H9 (cell line): Measurements from ENCODE around the gene CRACDL. TPM values are rescaled to one million over a fixed set of nuclear protein-coding genes. Genes with fewer than 3 reads are reported as not detected.
A peak's percentile ranks its signal among the peaks of the same experiment; 100 is the strongest.

Source experiments
- DNase-seq: peaks from one replicate; pipeline ENCODE4 v3.0.0-alpha.2; 2017
- H2AFZ ChIP-seq: one replicate; pipeline ENCODE4 v1.6.1; 2013; ENCODE audit warnings: mild to moderate bottlenecking, low read length, control low read depth, moderate library complexity
- H2AK5ac ChIP-seq: 2 replicates; pipeline ENCODE4 v1.6.1; 2013; ENCODE audit warnings: low read length, control low read depth, mixed read lengths; ENCODE audit not compliant: insufficient read length
- H2BK120ac ChIP-seq: one replicate; pipeline ENCODE4 v1.6.1; 2013; ENCODE audit warnings: low read depth, mild to moderate bottlenecking, low read length, control low read depth, inconsistent platforms; ENCODE audit not compliant: poor library complexity, severe bottlenecking
- H2BK12ac ChIP-seq: 2 replicates; pipeline ENCODE4 v1.6.1; 2013; ENCODE audit warnings: low read length, control low read depth, mixed read lengths, low read depth; ENCODE audit not compliant: insufficient read length
- H2BK15ac ChIP-seq: 2 replicates; pipeline ENCODE4 v1.6.1; 2013; ENCODE audit warnings: low read depth, low read length, control low read depth
- H2BK20ac ChIP-seq: one replicate; pipeline ENCODE4 v1.6.1; 2013; ENCODE audit warnings: low read depth, mild to moderate bottlenecking, low read length, control low read depth, inconsistent platforms; ENCODE audit not compliant: poor library complexity, severe bottlenecking
- H2BK5ac ChIP-seq: 2 replicates; pipeline ENCODE4 v1.6.1; 2013; ENCODE audit warnings: low read length, control low read depth, mixed read lengths; ENCODE audit not compliant: insufficient read length
- H3K14ac ChIP-seq: 2 replicates; pipeline ENCODE4 v1.6.1; 2013; ENCODE audit warnings: low read length, control low read depth; ENCODE audit not compliant: insufficient read depth
- H3K18ac ChIP-seq: 2 replicates; pipeline ENCODE4 v1.6.1; 2013; ENCODE audit warnings: low read depth, mild to moderate bottlenecking, mixed read lengths, low read length, control low read depth; ENCODE audit not compliant: insufficient read length
- H3K23ac ChIP-seq: 2 replicates; pipeline ENCODE4 v1.6.1; 2013; ENCODE audit warnings: low read length, control low read depth, mixed read lengths, low read depth; ENCODE audit not compliant: insufficient read length
- H3K23me2 ChIP-seq: 2 replicates; pipeline ENCODE4 v1.6.1; 2013; ENCODE audit warnings: low read depth, mild to moderate bottlenecking, mixed read lengths, low read length, control low read depth; ENCODE audit not compliant: insufficient read length, poor library complexity, severe bottlenecking
- H3K27ac ChIP-seq: 2 replicates; pipeline ENCODE4 v1.5.1; 2013; ENCODE audit warnings: low read length, control low read depth, mixed read lengths, low read depth; ENCODE audit not compliant: insufficient read length
- H3K27me3 ChIP-seq: 2 replicates; pipeline ENCODE4 v1.6.1; 2013; ENCODE audit warnings: low read length, control low read depth, inconsistent platforms; ENCODE audit not compliant: insufficient read depth
- H3K4ac ChIP-seq: 2 replicates; pipeline ENCODE4 v1.6.1; 2013; ENCODE audit warnings: low read depth, mild to moderate bottlenecking, control low read depth, inconsistent platforms, low read length, moderate library complexity
- H3K4me1 ChIP-seq: 2 replicates; pipeline ENCODE4 v1.6.1; 2013; ENCODE audit warnings: low read length, control low read depth, inconsistent platforms; ENCODE audit not compliant: insufficient read depth
- H3K4me2 ChIP-seq: 2 replicates; pipeline ENCODE4 v1.6.1; 2013; ENCODE audit warnings: low read length, control low read depth, mixed read lengths; ENCODE audit not compliant: insufficient read length, insufficient read depth
- H3K56ac ChIP-seq: 2 replicates; pipeline ENCODE4 v1.6.1; 2013; ENCODE audit warnings: low read depth, mild to moderate bottlenecking, mixed read lengths, low read length, control low read depth; ENCODE audit not compliant: insufficient read length
- H3K79me1 ChIP-seq: 2 replicates; pipeline ENCODE4 v1.6.1; 2013; ENCODE audit warnings: low read depth, mild to moderate bottlenecking, moderate library complexity, low read length, control low read depth, inconsistent platforms; ENCODE audit not compliant: insufficient read depth, poor library complexity, severe bottlenecking
- H3K79me2 ChIP-seq: 2 replicates; pipeline ENCODE4 v1.6.1; 2013; ENCODE audit warnings: low read length, control low read depth, inconsistent platforms; ENCODE audit not compliant: insufficient read depth
- H3K9ac ChIP-seq: 2 replicates; pipeline ENCODE4 v1.6.1; 2013; ENCODE audit warnings: low read length, control low read depth, mixed read lengths; ENCODE audit not compliant: insufficient read length; ENCODE audit errors: extremely low read depth
- H3K9me3 ChIP-seq: one replicate; pipeline ENCODE4 v1.6.1; 2013; ENCODE audit warnings: low read depth, low read length, inconsistent platforms; ENCODE audit not compliant: control insufficient read depth
- H3T11ph ChIP-seq: one replicate; pipeline ENCODE4 v1.6.1; 2013; ENCODE audit warnings: mild to moderate bottlenecking, low read length, control low read depth, inconsistent platforms
- H4K20me1 ChIP-seq: one replicate; pipeline ENCODE4 v1.6.1; 2013; ENCODE audit not compliant: control insufficient read depth, insufficient read length, insufficient read depth
- H4K5ac ChIP-seq: 2 replicates; pipeline ENCODE4 v1.6.1; 2013; ENCODE audit warnings: low read depth, mild to moderate bottlenecking, mixed read lengths, low read length, control low read depth; ENCODE audit not compliant: insufficient read length
- H4K8ac ChIP-seq: replicated peaks from 2 replicates; pipeline ENCODE4 v1.6.1; 2013; ENCODE audit warnings: low read length, control low read depth, mixed read lengths, low read depth; ENCODE audit not compliant: insufficient read length
- H4K91ac ChIP-seq: 2 replicates; pipeline ENCODE4 v1.6.1; 2013; ENCODE audit warnings: low read depth, mild to moderate bottlenecking, moderate library complexity, mixed read lengths, low read length, control low read depth; ENCODE audit not compliant: insufficient read length
- H3K27ac Mint-ChIP-seq, 3 experiments: 2 replicates in 2 of 3; 3 replicates in 1 of 3; pipeline ENCODE4 v1.8.0; 2020 to 2021; ENCODE audit warnings: mixed read lengths in 3 of 3, mild to moderate bottlenecking in 1 of 3, moderate library complexity in 1 of 3
- H3K27me3 Mint-ChIP-seq: 2 replicates; pipeline ENCODE4 v1.8.0; 2021; ENCODE audit warnings: low read depth, mild to moderate bottlenecking, moderate library complexity, mixed read lengths
- H3K36me3 Mint-ChIP-seq, 3 experiments: 2 replicates in 2 of 3; 3 replicates in 1 of 3; pipeline ENCODE4 v1.8.0; 2020 to 2021; ENCODE audit warnings: low read depth in 3 of 3, mixed read lengths in 3 of 3; ENCODE audit not compliant: insufficient read depth in 1 of 3
- H3K4me1 Mint-ChIP-seq, 2 experiments: 2 replicates each; pipeline ENCODE4 v1.8.0; 2020; ENCODE audit warnings: mixed read lengths in 2 of 2
- H3K4me3 Mint-ChIP-seq, 2 experiments: 2 replicates in 1 of 2; 3 replicates in 1 of 2; pipeline ENCODE4 v1.8.0; 2020 to 2021; ENCODE audit warnings: mild to moderate bottlenecking in 2 of 2, mixed read lengths in 2 of 2, moderate library complexity in 1 of 2
- H3K9me3 Mint-ChIP-seq, 2 experiments: 2 replicates in 1 of 2; 3 replicates in 1 of 2; pipeline ENCODE4 v1.8.0; 2020; ENCODE audit warnings: mild to moderate bottlenecking in 2 of 2, mixed read lengths in 2 of 2, moderate library complexity in 1 of 2
- CTCF ChIP-seq: fragments of 200-600 bp; sonication (generic); conservative IDR thresholded peaks from 3 replicates; pipeline ENCODE4 v1.8.0; 2021; ENCODE audit warnings: antibody characterized with exemption, mild to moderate bottlenecking
- WGBS: extraction: QIAGEN DNeasy Blood & Tissue Kit; methylation state at CpG from one replicate; pipeline ENCODE4 v1.1.7; 2013; ENCODE audit warnings: missing lambda C conversion rate, low lambda C conversion rate, mixed read lengths; ENCODE audit not compliant: insufficient read length; ENCODE audit errors: extremely low coverage; 5-methylcytosine and 5-hydroxymethylcytosine counted together
- total RNA-seq: library from RNA; stranded (reverse); gene quantifications from 2 replicates; pipeline ENCODE4 v1.2.1, GENCODE V29; 2021

The CRACDL gene
- total RNA-seq, 1 experiment from 2014 or later = 0.48 TPM

GRCh38 chr2:98870516-98871158, 65.4 kb downstream of the CRACDL start:
- Mint-ChIP-seq H3K4me1 (peaks cover 14 to 16% of the 10 kb centered on the region in 2 experiments), H3K4me3 (no peak overlapping the region), H3K9me3 (no peaks in the 10 kb centered on the region), H3K27ac (no peak overlapping the region), H3K36me3 (no peaks in the 10 kb centered on the region), H3K27me3 (no peaks in the 10 kb centered on the region; the same call in 1 of the 2 replicates)
- Histone ChIP-seq H2AK5ac (no peak overlapping the region), H3K79me2 (no peaks in the 10 kb centered on the region), H3K18ac (no peak overlapping the region), H3K4me2 (no peak overlapping the region), H4K8ac (no peak overlapping the region), H3K9ac (no peak overlapping the region), H3T11ph (no peak overlapping the region), H3K79me1 (no peaks in the 10 kb centered on the region), H2AFZ (no peak overlapping the region), H2BK12ac (no peak overlapping the region), H3K9me3 (no peaks in the 10 kb centered on the region), H3K4me1 (no peaks in the 10 kb centered on the region; the same call in 1 of the 2 replicates), H3K14ac (no peak overlapping the region), H4K5ac (no peak overlapping the region), H4K20me1 (no peaks in the 10 kb centered on the region), H2BK20ac (no peak overlapping the region), H3K23ac (no peak overlapping the region), H3K27ac (no peak overlapping the region), H3K4ac (no peak overlapping the region), H3K23me2 (no peaks in the 10 kb centered on the region), H4K91ac (no peak overlapping the region), H2BK15ac (no peak overlapping the region), H3K27me3 (no peaks in the 10 kb centered on the region), H3K56ac (no peak overlapping the region), H2BK5ac (no peak overlapping the region), H2BK120ac (no peak overlapping the region)
- no CpG with 5 or more reads among the region's 15 CpGs for WGBS
- TF ChIP-seq CTCF = peak; percentile 42; the same call in 2 of the 3 replicates
- DNase-seq = peak; percentile 71
